ENCODE results near the gene CADPS2. TPM values are rescaled to one million over a fixed set of nuclear protein-coding genes. Genes with fewer than 3 reads are reported as not detected.

CADPS2 gene
- total and polyA plus RNA-seq, 2 donors (not counting 3 experiments of a cell fraction or from before 2014, with no cell fraction given) = 9.5 to 22.6 TPM

GRCh38 chr7:122710916-122711315 lies 175.3 kb downstream of the CADPS2 start:
- H3K27me3 ChIP-seq (ENCODE audit: control insufficient read depth in 2 of 2, insufficient read depth in 2 of 2, low read length in 2 of 2) = no peaks in the 10 kb centered on the region
- intact Hi-C loops (cut with micrococcal nuclease) = no loop called here
- H4K20me1 ChIP-seq (replicated peaks; ENCODE audit: control insufficient read depth, extremely low read depth, insufficient read depth, low read length) = no peaks in the 10 kb centered on the region
- no peaks in the 10 kb centered on the region for H3K9me1 ChIP-seq (replicated peaks; ENCODE audit: control insufficient read depth, extremely low read depth, insufficient read depth, low read length)
- TF ChIP-seq CTCF (IDR thresholded peaks at IDR 0.05; ENCODE audit: extremely low read depth in 1 of 2, insufficient read depth in 1 of 2, low read depth in 1 of 2, low read length in 2 of 2) (no peak), FOS (IDR thresholded peaks at IDR 0.05; ENCODE audit: borderline replicate concordance, insufficient read depth, low read length) (no peak), MAX (IDR thresholded peaks at IDR 0.05; ENCODE audit: insufficient read depth, insufficient read length) (no peak), EZH2 (IDR thresholded peaks at IDR 0.05; ENCODE audit: borderline replicate concordance, low read depth, low read length, severe bottlenecking) (no peak), POLR2AphosphoS5 (IDR thresholded peaks at IDR 0.05; ENCODE audit: insufficient read depth, low read depth, low read length) (no peak), MYC (IDR thresholded peaks at IDR 0.05; ENCODE audit: low read depth, low read length) (no peak), JUN (IDR thresholded peaks at IDR 0.05; ENCODE audit: borderline replicate concordance, insufficient read depth, insufficient read length, low read depth) (no peak), POLR2A (IDR thresholded peaks at IDR 0.05; ENCODE audit: low read depth, low read length) (no peak), GATA2 (IDR thresholded peaks at IDR 0.05; ENCODE audit: insufficient read depth, insufficient read length, low read depth, low read length) (no peak)
- no peaks in the 10 kb centered on the region for H3K9me3 ChIP-seq (replicated peaks; ENCODE audit: control insufficient read depth, insufficient read depth, low read length)
- no peak overlapping the region for H3K27ac ChIP-seq (ENCODE audit: insufficient read depth, low read depth, low read length)
- BruUV-seq (replicated peaks) = no TSS peak
- POLR2A ChIA-PET = no interaction called here
- FAIRE-seq (no peak), DNase-seq (ENCODE audit: low read depth, low spot score) (no peak)
- H3K4me1 ChIP-seq (ENCODE audit: control insufficient read depth, extremely low read depth, insufficient read depth, low read length) = no peaks in the 10 kb centered on the region
- CTCF ChIA-PET = no interaction called here
- dilution Hi-C loops (cut with MboI; ENCODE audit: extremely low pct_ligation_motif_present, low sequenced_read_pairs) = no loop called here
- H3K4me3 ChIP-seq (replicated peaks in 1 of 3; ENCODE audit: insufficient read depth in 1 of 3, low read depth in 1 of 3, low read length in 3 of 3) = no peak overlapping the region
- no peak overlapping the region for H3K9ac ChIP-seq (replicated peaks; ENCODE audit: extremely low read depth, insufficient read depth, low read length)
- no peak overlapping the region for H2AFZ ChIP-seq (ENCODE audit: low read depth, low read length)
- H3K36me3 ChIP-seq (ENCODE audit: control insufficient read depth in 2 of 2, extremely low read depth in 1 of 2, insufficient read depth in 2 of 2, low read length in 2 of 2) = no peaks in the 10 kb centered on the region
- no peaks in the 10 kb centered on the region for H3K79me2 ChIP-seq (ENCODE audit: control insufficient read depth, insufficient read depth, low read length)
- no peak overlapping the region for H3K4me2 ChIP-seq (ENCODE audit: insufficient read depth, low read length)
